ENCODE data around the gene THSD4.

DNA sequence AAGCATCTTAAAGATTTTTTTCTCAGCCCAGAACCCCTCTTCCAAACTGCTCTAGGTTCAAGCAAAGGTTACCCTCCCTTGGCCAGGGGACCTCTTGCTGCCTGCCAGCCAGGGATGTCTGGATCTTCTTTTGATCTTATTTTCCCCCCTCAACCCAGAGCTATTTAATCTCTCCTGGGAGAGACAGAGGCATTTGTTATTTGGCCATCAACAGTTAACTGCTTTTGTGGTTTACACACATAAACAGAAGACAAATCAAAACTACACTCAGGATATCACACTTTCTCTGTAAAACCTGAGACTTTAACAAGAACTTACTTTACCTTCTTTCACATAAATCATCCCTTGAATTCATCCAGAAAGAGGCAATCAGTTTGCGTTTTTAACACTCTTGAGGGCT, 272.5 kb downstream of the THSD4 start:
- TF ChIP-seq POLR2A (IDR thresholded peaks at IDR 0.05) = no peak
- TF ChIP-seq, protein P1, sequence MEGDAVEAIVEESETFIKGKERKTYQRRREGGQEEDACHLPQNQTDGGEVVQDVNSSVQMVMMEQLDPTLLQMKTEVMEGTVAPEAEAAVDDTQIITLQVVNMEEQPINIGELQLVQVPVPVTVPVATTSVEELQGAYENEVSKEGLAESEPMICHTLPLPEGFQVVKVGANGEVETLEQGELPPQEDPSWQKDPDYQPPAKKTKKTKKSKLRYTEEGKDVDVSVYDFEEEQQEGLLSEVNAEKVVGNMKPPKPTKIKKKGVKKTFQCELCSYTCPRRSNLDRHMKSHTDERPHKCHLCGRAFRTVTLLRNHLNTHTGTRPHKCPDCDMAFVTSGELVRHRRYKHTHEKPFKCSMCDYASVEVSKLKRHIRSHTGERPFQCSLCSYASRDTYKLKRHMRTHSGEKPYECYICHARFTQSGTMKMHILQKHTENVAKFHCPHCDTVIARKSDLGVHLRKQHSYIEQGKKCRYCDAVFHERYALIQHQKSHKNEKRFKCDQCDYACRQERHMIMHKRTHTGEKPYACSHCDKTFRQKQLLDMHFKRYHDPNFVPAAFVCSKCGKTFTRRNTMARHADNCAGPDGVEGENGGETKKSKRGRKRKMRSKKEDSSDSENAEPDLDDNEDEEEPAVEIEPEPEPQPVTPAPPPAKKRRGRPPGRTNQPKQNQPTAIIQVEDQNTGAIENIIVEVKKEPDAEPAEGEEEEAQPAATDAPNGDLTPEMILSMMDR (IDR thresholded peaks at IDR 0.05) = no peak

Measured in thyroid gland (tissue), 4 donors.